Stomach (tissue), 9 donors: ENCODE measurements around the gene MICAL3. TPM values are rescaled to one million over a fixed set of nuclear protein-coding genes. Genes with fewer than 3 reads are reported as not detected.

Experiments
- DNase-seq, 2 donors: peaks; one replicate each; pipeline versions ENCODE4 v3.0.0 to v3.0.0-alpha.2; 2013 to 2019
- H3K27ac ChIP-seq, 5 donors: fragments of 200-600 bp in 4 of 5; sonication (generic) in 4 of 5; one replicate each; pipeline ENCODE4 v1.5.1; 2013 to 2019; ENCODE audit warnings: mild to moderate bottlenecking in 1 of 5, moderate library complexity in 1 of 5
- H3K27me3 ChIP-seq, 3 donors: fragments of 200-600 bp; sonication (generic); one replicate each; pipeline ENCODE4 v1.5.1; 2017 to 2019; ENCODE audit warnings: mixed run types in 1 of 3
- H3K36me3 ChIP-seq, 4 donors: fragments of 200-600 bp; sonication (generic); 1 replicate in 3 of 4; 2 replicates in 1 of 4; pipeline ENCODE4 v1.5.1; 2016 to 2019
- H3K4me1 ChIP-seq, 4 donors: fragments of 200-600 bp; sonication (generic); one replicate each; pipeline ENCODE4 v1.5.1; 2016 to 2019
- H3K4me3 ChIP-seq, 4 donors: fragments of 200-600 bp; sonication (generic) in 3 of 4; one replicate each; pipeline ENCODE4 v1.5.1; 2016 to 2019; ENCODE audit warnings: mild to moderate bottlenecking in 1 of 4
- H3K9me3 ChIP-seq, 4 donors: fragments of 200-600 bp; sonication (generic); one replicate each; pipeline ENCODE4 v1.5.1; 2016 to 2019
- CTCF ChIP-seq, 7 experiments: fragments of 450-650 bp in 4 of 7; fragments of 200-600 bp in 3 of 7; sonication (generic) in 3 of 7; IDR thresholded peaks; one replicate each; pipeline ENCODE4 v1.5.1; 2016 to 2019; ENCODE audit warnings: antibody characterized with exemption in 7 of 7, control low read depth in 2 of 7, mild to moderate bottlenecking in 1 of 7
- EP300 ChIP-seq: sonication (generic); formaldehyde crosslinking; IDR thresholded peaks from one replicate; pipeline ENCODE4 v1.6.1; 2017; ENCODE audit warnings: antibody characterized with exemption
- POLR2A ChIP-seq, 4 donors: fragments of 450-650 bp; IDR thresholded peaks; one replicate each; pipeline ENCODE4 v1.6.1; 2016; ENCODE audit warnings: antibody characterized with exemption in 4 of 4, control low read depth in 2 of 4, mild to moderate bottlenecking in 1 of 4, moderate library complexity in 1 of 4
- POLR2AphosphoS5 ChIP-seq, 3 donors: sonication (generic); formaldehyde crosslinking; IDR thresholded peaks; one replicate each; pipeline ENCODE4 v1.6.1; 2016; ENCODE audit warnings: antibody characterized with exemption in 3 of 3
- WGBS, 5 donors: extraction: QIAGEN DNeasy Blood & Tissue Kit in 3 of 5; methylation state at CpG; one replicate each; pipeline versions ENCODE4 v1.1.5 to v1.1.7; 2013 to 2018; 5-methylcytosine and 5-hydroxymethylcytosine counted together
- intact Hi-C: fragments of 100-400 bp; cut with DNase I; formaldehyde crosslinking; loops from one replicate; pipeline ENCODE4 v1.15.1; 2023; ENCODE audit warnings: low total_unique reads
- polyA plus RNA-seq, 3 donors: library from polyadenylated mRNA; stranded (reverse); fragments of 200-250 nt; gene quantifications; one replicate each; pipeline ENCODE4 v1.2.3, GENCODE V29; 2013
- total RNA-seq, 5 donors: library from RNA; depleted of rRNA; stranded (reverse); fragments of >200 nt; gene quantifications; one replicate each; pipeline versions ENCODE4 v1.1.0 to v1.2.3, GENCODE V29; 2014 to 2016
- donor health status: healthy with polysubstance abuse.
- donor health status: Bipolar disorder and iron deficiency.
- donor health status: healthy.

MICAL3 gene
- total and polyA plus RNA-seq, 8 donors, result 3.5 to 130 (median 24.0) TPM

GRCh38 chr22:17817511-17818065 is 206.8 kb downstream of the MICAL3 start:
- 93 to 96% (median 95%) methylated on average over 29 to 33 of the region's 33 CpGs for WGBS, 5 donors
- no peak overlapping the region for H3K27ac ChIP-seq
- H3K4me1 ChIP-seq, result no peaks in the 10 kb centered on the region
- no peaks in the 10 kb centered on the region for H3K27me3 ChIP-seq
- intact Hi-C loops, result no loop called here
- no peak overlapping the region for H3K4me3 ChIP-seq
- TF ChIP-seq CTCF (IDR thresholded peaks at IDR 0.05) (no peak), POLR2A (IDR thresholded peaks at IDR 0.05) (no peak)
- H3K9me3 ChIP-seq, result no peaks in the 10 kb centered on the region
- peaks cover 17 to 93% (median 85%) of the 10 kb centered on the region in 4 donors for H3K36me3 ChIP-seq
- DNase-seq, result no peak

GRCh38 chr22:17817079-17817478 is 207.3 kb downstream of the MICAL3 start:
- WGBS, 5 donors, result 89 to 97% (median 92%) methylated on average over 18 to 21 of the region's 21 CpGs
- Histone ChIP-seq H3K4me3 (no peak overlapping the region), H3K4me1 (no peaks in the 10 kb centered on the region), H3K27me3 (no peaks in the 10 kb centered on the region), H3K9me3 (no peaks in the 10 kb centered on the region), H3K27ac (no peak overlapping the region), H3K36me3 (peaks cover 19 to 93% (median 85%) of the 10 kb centered on the region in 4 donors)
- TF ChIP-seq EP300, result no peak
- no peak for TF ChIP-seq CTCF (IDR thresholded peaks at IDR 0.05)
- no peak for TF ChIP-seq POLR2AphosphoS5 (IDR thresholded peaks at IDR 0.05)
- no peak for TF ChIP-seq POLR2A (IDR thresholded peaks at IDR 0.05)
- DNase-seq, result no peak
- intact Hi-C loops, result no loop called here

GRCh38 chr22:17816649-17817048 is 207.7 kb downstream of the MICAL3 start:
- H3K27ac ChIP-seq, result no peak overlapping the region
- no peak for DNase-seq
- H3K27me3 ChIP-seq, result no peaks in the 10 kb centered on the region
- 88 to 100% (median 95%) methylated on average over 2 to 14 of the region's 14 CpGs for WGBS, 5 donors
- H3K36me3 ChIP-seq, result peaks cover 22 to 93% (median 85%) of the 10 kb centered on the region in 4 donors
- TF ChIP-seq POLR2AphosphoS5 (IDR thresholded peaks at IDR 0.05) (no peak), POLR2A (IDR thresholded peaks at IDR 0.05) (no peak), CTCF (IDR thresholded peaks at IDR 0.05) (no peak), EP300 (no peak)
- H3K4me3 ChIP-seq, result no peak overlapping the region
- no peaks in the 10 kb centered on the region for H3K4me1 ChIP-seq
- H3K9me3 ChIP-seq, result no peaks in the 10 kb centered on the region
- intact Hi-C loops, result no loop called here

DNA sequence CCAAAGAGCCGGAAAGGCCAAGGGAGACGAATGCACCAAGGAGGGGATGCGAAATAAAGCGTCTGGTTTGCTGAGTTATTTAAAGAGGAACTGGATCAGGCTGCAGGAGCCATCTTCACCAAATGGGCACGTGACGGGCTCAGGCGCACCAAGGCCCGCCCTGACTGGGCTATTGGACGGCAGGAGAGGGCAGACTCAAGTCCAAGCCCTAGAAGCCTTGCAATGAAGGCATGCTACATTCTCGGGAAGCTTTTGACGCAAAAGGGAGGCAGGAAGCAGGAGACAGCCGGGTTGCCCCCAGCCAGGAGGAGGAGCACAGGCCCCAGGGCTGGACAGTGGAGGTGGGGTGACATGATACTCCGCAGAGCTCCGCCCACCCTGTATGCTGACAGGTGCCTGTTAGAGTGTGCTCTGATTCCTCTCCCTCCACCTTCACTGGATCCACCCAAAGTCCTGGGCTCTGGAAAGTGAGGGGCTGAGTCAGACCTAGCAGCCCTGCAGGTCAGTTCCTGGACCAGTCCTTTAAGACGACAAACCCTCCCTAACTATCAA is 208.6 kb downstream of the MICAL3 start:
- no peaks in the 10 kb centered on the region for H3K9me3 ChIP-seq
- intact Hi-C loops, result no loop called here

More for the DNA sequence above, 208.6 kb downstream of the MICAL3 start:
- H3K4me1 ChIP-seq, result no peaks in the 10 kb centered on the region
- no peak overlapping the region for H3K4me3 ChIP-seq
- DNase-seq, result no peak
- TF ChIP-seq CTCF (IDR thresholded peaks at IDR 0.05) (no peak), POLR2AphosphoS5 (IDR thresholded peaks at IDR 0.05) (no peak), EP300 (no peak), POLR2A (IDR thresholded peaks at IDR 0.05) (no peak)
- WGBS, 5 donors, result 90 to 97% (median 94%) methylated on average over 14 to 15 of the region's 15 CpGs
- no peak overlapping the region for H3K27ac ChIP-seq
- H3K27me3 ChIP-seq, result no peaks in the 10 kb centered on the region
- peaks cover 22 to 95% (median 86%) of the 10 kb centered on the region in 4 donors for H3K36me3 ChIP-seq
